Muscle of leg (tissue), 16 donors: ENCODE measurements around the gene HHIP. TPM values are rescaled to one million over a fixed set of nuclear protein-coding genes. Genes with fewer than 3 reads are reported as not detected.

Experiments
- DNase-seq: peaks from one replicate; pipeline ENCODE4 v3.0.0; 2013
- H3K27ac ChIP-seq: one replicate; pipeline ENCODE4 v1.5.1; 2013; ENCODE audit warnings: mild to moderate bottlenecking, low read length, control low read depth
- H3K27me3 ChIP-seq: one replicate; pipeline ENCODE4 v1.6.1; 2013; ENCODE audit warnings: low read length; ENCODE audit not compliant: control insufficient read depth, insufficient read depth
- H3K36me3 ChIP-seq: one replicate; pipeline ENCODE4 v1.6.1; 2013; ENCODE audit warnings: low read length; ENCODE audit not compliant: control insufficient read depth, insufficient read depth
- H3K4me1 ChIP-seq: one replicate; pipeline ENCODE4 v1.6.1; 2013; ENCODE audit warnings: low read length; ENCODE audit not compliant: control insufficient read depth, insufficient read depth
- H3K4me3 ChIP-seq: one replicate; pipeline ENCODE4 v1.5.1; 2013; ENCODE audit warnings: low read length, control low read depth
- H3K9me3 ChIP-seq: replicated peaks from 2 replicates; pipeline ENCODE4 v1.6.1; 2013; ENCODE audit warnings: low read depth, low read length; ENCODE audit not compliant: control insufficient read depth
- WGBS: methylation state at CpG from one replicate; pipeline ENCODE4 v1.1.5; 2013; ENCODE audit warnings: missing lambda C conversion rate; ENCODE audit not compliant: insufficient coverage; 5-methylcytosine and 5-hydroxymethylcytosine counted together
- long read RNA-seq, 11 donors: transcript quantifications; one replicate each; lab custom pipeline, GENCODE V29; 2026
- polyA plus RNA-seq, 8 donors: library from polyadenylated mRNA; unstranded; fragments of 120-200 nt; gene quantifications; one replicate each; pipeline versions ENCODE4 v1.2.1 to v1.2.3, GENCODE V29; 2013; ENCODE audit warnings: inconsistent platforms in 1 of 8, low replicate concordance in 1 of 8; ENCODE audit not compliant: insufficient read length in 8 of 8, insufficient read depth in 1 of 8
- total RNA-seq: library from RNA; stranded (reverse); fragments of 120-200 nt; gene quantifications from one replicate; pipeline ENCODE4 v1.2.4, GENCODE V29; 2013

Gene HHIP, protein sequence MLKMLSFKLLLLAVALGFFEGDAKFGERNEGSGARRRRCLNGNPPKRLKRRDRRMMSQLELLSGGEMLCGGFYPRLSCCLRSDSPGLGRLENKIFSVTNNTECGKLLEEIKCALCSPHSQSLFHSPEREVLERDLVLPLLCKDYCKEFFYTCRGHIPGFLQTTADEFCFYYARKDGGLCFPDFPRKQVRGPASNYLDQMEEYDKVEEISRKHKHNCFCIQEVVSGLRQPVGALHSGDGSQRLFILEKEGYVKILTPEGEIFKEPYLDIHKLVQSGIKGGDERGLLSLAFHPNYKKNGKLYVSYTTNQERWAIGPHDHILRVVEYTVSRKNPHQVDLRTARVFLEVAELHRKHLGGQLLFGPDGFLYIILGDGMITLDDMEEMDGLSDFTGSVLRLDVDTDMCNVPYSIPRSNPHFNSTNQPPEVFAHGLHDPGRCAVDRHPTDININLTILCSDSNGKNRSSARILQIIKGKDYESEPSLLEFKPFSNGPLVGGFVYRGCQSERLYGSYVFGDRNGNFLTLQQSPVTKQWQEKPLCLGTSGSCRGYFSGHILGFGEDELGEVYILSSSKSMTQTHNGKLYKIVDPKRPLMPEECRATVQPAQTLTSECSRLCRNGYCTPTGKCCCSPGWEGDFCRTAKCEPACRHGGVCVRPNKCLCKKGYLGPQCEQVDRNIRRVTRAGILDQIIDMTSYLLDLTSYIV
- total RNA-seq (3.5 TPM), polyA plus RNA-seq (1 to 10 TPM; 2.9 to 6.4 (median 3.8) TPM)
- long read RNA-seq, donor 1, result 0 reads
- long read RNA-seq, donor 2, result 0 reads
- long read RNA-seq, donor 3, full-length matches to known transcripts, result 1 of 1 reads
- long read RNA-seq, donor 3, partial matches to known transcripts, result 0 of 1 reads
- long read RNA-seq, donor 3, other reads (novel, unspliced or antisense), result 0 of 1 reads
- long read RNA-seq, donor 4, partial matches to known transcripts, result 0 of 1 reads
- long read RNA-seq, donor 4, other reads (novel, unspliced or antisense), result 0 of 1 reads
- long read RNA-seq, donor 5, full-length matches to known transcripts, result 2 of 2 reads
- long read RNA-seq, donor 5, partial matches to known transcripts, result 0 of 2 reads
- long read RNA-seq, donor 5, other reads (novel, unspliced or antisense), result 0 of 2 reads
- long read RNA-seq, donor 6, partial matches to known transcripts, result 7 of 32 reads
- long read RNA-seq, donor 6, other reads (novel, unspliced or antisense), result 24 of 32 reads
- long read RNA-seq, donor 7, partial matches to known transcripts, result 0 of 1 reads
- long read RNA-seq, donor 7, other reads (novel, unspliced or antisense), result 0 of 1 reads
- long read RNA-seq, donor 8, result 0 reads
- long read RNA-seq, donor 9, partial matches to known transcripts, result 0 of 1 reads
- long read RNA-seq, donor 9, other reads (novel, unspliced or antisense), result 0 of 1 reads
- long read RNA-seq, donor 10, full-length matches to known transcripts, result 2 of 2 reads
- long read RNA-seq, donor 10, partial matches to known transcripts, result 0 of 2 reads
- long read RNA-seq, donor 10, other reads (novel, unspliced or antisense), result 0 of 2 reads
- long read RNA-seq, donor 11, partial matches to known transcripts, result 0 of 3 reads
- long read RNA-seq, donor 11, other reads (novel, unspliced or antisense), result 0 of 3 reads

DNA sequence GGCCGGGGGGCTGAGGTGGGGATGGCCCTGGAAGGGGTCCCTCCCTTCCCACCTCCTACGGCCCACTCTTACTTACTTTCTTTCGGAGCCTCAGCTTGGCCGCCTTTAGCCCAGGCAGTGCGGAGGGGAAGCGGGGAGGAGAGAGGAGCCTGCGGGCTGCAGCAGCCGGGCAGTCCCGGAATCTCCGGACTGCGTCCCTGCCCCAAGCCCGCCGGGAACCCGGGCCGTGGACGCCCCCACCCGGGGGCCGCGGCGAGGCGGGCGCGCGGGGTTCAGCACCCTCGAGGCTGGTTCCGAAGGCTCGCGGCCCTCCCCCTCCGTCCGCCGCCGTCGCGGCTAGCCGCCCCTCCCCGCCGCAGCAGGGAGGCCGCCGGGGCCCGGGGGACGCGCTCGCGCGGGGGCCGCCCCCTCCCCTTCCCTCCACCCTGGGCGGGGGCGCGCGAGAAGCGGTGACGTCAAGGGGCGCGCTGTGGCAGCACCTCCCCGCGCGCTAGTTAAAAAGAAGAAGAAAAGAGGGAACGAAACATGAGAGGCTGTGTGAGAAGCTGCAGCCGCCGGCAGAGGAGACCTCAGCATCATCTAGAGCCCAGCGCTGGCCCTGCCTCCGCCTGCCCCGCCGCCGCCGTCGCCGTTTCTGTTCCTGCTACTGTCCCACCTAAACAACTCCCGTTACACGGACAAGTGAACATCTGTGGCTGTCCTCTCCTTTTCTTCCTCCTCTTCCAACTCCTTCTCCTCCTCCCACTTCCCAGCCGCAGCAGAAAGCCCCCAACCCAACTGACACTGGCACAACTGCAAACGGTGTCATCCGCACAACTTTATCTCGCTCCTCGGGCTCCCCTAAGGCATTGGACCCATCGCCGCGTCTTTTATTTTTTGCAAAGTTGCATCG lies at the start of gene HHIP:
HHIP (plus strand) TSS at position 526 of the 892 bp plus-strand sequence. CDS start 520 bp downstream, outside the sequence.
- peaks cover 19% of the 10 kb centered on the region for H3K4me1 ChIP-seq
- no peaks in the 10 kb centered on the region for H3K9me3 ChIP-seq
- H3K36me3 ChIP-seq, result no peaks in the 10 kb centered on the region
- under 1% methylated on average over 54 of the region's 79 CpGs for WGBS
- H3K4me3 ChIP-seq, result peak within 1 kb of the TSS; percentile 60
- peak within 1 kb of the TSS; percentile 62 for H3K27ac ChIP-seq
- peak; percentile 87 for DNase-seq
- H3K27me3 ChIP-seq, result peaks cover 37% of the 10 kb centered on the region

DNA sequence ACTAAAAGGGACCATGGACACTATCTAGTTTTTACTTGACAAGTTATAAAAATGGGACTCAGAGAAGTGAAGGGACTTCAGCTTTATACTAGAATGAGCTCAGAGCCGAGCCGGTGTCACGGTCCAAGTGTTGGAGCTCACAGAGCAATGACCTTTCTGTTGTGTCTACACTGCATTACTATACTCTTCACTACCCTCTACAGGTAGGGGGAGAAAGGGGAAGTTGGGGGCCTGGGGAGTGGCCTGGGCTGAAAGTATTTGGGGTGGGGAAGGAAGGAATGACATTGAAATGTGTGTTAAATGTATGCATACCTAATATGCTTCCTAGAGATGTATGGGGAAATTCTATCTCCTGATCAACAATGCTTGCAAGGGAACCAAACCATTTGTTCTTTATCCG lies 48.8 kb upstream of the HHIP start:
- H3K27me3 ChIP-seq, result no peaks in the 10 kb centered on the region
- no peak for DNase-seq
- no peak overlapping the region for H3K4me3 ChIP-seq
- no peaks in the 10 kb centered on the region for H3K4me1 ChIP-seq
- H3K36me3 ChIP-seq, result no peaks in the 10 kb centered on the region
- no peaks in the 10 kb centered on the region for H3K9me3 ChIP-seq
- H3K27ac ChIP-seq, result no peak overlapping the region
- WGBS, result no CpG with 5 or more reads among the region's 4 CpGs

DNA sequence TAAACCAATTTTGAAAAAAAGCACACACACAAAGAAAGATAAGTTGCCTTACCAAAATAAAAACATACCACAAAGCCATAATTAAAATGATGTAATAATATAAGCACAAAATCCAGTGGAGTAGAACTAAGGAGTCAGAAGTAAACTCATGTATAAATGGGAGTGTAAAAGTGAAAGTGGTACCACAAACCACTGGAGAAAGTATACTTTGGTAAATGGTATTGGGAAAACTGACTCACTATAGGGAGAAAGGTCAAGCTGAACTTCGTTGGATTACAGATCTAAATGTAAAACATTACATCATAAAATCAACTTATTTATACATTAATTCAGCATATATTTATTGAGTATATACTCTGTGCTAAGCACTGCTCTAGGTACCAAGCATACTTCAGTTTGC lies 46.3 kb upstream of the HHIP start:
- no CpG with 5 or more reads among the region's 1 CpG for WGBS
- H3K9me3 ChIP-seq, result no peaks in the 10 kb centered on the region
- no peak overlapping the region for H3K4me3 ChIP-seq
- H3K27me3 ChIP-seq, result no peaks in the 10 kb centered on the region
- H3K27ac ChIP-seq, result no peak overlapping the region
- H3K36me3 ChIP-seq, result no peaks in the 10 kb centered on the region
- DNase-seq, result no peak
- no peaks in the 10 kb centered on the region for H3K4me1 ChIP-seq

DNA sequence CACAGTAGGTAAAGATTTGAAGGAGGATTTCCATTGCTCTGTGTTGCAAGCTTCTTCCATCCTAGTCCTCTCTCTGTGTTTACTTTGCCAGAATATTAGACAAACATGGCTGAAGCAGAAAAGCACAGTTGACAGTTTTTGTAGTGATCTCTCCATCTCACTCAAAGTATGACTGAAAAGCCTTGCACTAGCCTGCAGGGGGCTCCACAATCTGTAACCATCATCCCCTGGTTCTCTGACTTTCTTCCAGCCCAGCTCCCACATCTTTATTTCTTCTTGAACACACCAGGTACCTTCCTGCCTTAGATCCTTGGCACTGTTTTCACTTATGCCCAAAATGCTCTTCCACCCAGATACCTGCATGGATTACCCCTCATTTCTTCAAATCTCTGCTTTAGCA lies 34.1 kb upstream of the HHIP start:
- no peaks in the 10 kb centered on the region for H3K27me3 ChIP-seq
- DNase-seq, result peak; percentile 4
- H3K27ac ChIP-seq, result no peak overlapping the region
- no peaks in the 10 kb centered on the region for H3K36me3 ChIP-seq
- H3K4me1 ChIP-seq, result no peaks in the 10 kb centered on the region
- H3K4me3 ChIP-seq, result no peak overlapping the region
- no peaks in the 10 kb centered on the region for H3K9me3 ChIP-seq

DNA sequence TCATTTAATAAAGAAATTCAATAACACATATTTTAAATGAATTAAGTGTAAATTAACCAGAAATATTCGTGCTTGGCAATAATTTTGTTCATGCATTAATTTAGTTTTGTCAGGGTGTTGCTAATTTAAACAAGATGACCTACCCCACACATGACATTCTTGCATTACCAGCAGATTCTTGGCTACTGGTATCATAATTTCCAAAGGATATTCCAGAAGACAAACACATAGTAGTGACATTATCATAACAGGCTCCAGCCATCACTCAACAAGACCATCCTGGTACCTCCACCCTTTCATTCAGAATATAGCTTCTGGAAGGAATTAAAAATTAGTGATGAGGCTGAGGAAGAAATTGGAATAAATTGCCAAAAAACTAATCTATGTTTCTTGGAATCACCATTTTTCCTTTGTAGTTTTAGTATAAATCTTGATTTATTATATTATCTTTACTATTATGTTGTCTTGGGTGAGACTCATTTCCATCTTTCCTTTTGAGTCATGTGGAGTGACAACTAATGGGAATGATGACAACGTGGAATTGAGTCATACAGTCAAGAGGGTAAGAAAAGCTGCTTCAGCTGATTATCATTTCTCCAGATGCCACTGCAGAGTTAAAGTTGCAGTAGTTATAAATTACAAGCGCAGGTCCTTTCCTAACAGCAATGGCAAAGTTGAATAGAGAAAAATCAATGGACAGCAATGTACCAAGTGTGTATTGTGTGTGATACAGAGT lies 30.9 kb upstream of the HHIP start:
- Histone ChIP-seq H3K4me3 (no peak overlapping the region), H3K9me3 (no peaks in the 10 kb centered on the region), H3K36me3 (no peaks in the 10 kb centered on the region), H3K27ac (no peak overlapping the region), H3K4me1 (no peaks in the 10 kb centered on the region), H3K27me3 (no peaks in the 10 kb centered on the region)
- 100% methylated on average over 1 of the region's 3 CpGs for WGBS
- no peak for DNase-seq

DNA sequence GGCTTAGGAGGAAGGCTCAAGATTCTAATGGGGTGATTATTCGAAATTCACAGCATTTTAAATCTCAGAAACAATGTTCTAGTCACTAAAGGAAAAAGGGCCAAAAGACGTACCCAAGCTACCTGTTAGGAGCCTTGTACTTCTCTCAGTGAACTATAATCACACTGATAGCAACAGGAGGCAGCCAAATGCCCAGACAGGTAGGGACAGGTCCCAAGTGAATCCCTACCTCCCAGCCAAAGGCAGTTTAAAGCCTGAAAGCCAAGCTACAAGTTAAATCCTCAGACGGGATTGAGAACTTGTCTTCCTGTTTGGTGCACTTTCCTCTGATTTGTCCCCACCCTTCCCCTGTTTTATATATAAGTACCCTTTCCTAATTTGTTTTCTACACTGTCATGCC lies 24.3 kb upstream of the HHIP start:
- Histone ChIP-seq H3K4me3 (no peak overlapping the region), H3K36me3 (no peaks in the 10 kb centered on the region), H3K27ac (no peak overlapping the region), H3K27me3 (no peaks in the 10 kb centered on the region), H3K4me1 (no peaks in the 10 kb centered on the region), H3K9me3 (no peaks in the 10 kb centered on the region)
- no peak for DNase-seq
- 72% methylated on average over 1 of the region's 3 CpGs for WGBS

DNA sequence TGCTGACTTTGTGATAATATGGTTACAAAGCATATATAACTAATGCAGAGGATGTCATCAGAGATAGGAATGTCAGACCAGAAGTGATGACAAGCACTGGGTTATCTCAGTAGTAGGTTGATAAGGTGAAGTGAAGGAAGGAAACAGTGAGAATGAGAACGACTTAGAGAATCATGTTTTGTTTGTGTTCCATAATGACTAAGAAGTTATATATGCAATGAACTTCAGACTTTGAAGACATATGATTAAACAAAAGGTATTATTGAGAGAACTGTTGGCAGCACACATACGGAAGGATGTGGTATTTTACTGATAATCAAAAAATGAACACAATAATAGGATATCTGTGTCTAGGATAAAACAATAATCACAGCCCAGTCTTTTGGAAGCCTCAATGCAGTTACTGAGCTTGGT lies 18.3 kb upstream of the HHIP start:
- Histone ChIP-seq H3K9me3 (no peaks in the 10 kb centered on the region), H3K36me3 (no peaks in the 10 kb centered on the region), H3K4me3 (no peak overlapping the region), H3K27ac (no peak overlapping the region), H3K4me1 (no peaks in the 10 kb centered on the region), H3K27me3 (no peaks in the 10 kb centered on the region)
- DNase-seq, result no peak
- 50% methylated on average over 1 of the region's 2 CpGs for WGBS

DNA sequence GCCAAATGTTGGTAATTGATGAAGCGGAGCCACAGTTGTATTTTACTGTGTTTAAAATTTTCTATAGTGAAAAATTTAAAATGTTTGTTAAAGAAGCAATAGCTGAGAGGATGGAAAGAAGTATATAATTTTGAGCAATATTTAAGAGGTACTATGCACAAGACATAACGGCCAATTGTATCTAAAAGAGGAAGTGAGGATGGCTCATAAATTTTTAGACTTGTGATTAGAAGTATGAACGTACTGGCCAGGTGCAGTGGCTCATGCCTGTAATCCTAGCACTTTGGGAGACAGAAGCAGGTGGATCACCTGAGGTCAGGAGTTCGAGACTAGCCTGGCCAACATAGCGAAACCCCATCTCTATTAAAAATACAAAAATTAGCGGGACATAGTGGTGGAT lies 12.7 kb upstream of the HHIP start:
- H3K4me1 ChIP-seq, result no peaks in the 10 kb centered on the region
- H3K9me3 ChIP-seq, result no peaks in the 10 kb centered on the region
- 78% methylated on average over 3 of the region's 6 CpGs for WGBS
- no peak overlapping the region for H3K27ac ChIP-seq
- H3K36me3 ChIP-seq, result no peaks in the 10 kb centered on the region
- H3K4me3 ChIP-seq, result no peak overlapping the region
- H3K27me3 ChIP-seq, result no peaks in the 10 kb centered on the region
- DNase-seq, result no peak
